IPS-15b (cell line): ENCODE data around the gene TRIM26.

ENCODE experiments used
- H3K27me3 ChIP-seq: one replicate; pipeline ENCODE4 v1.6.1; 2013; ENCODE audit warnings: low read length; ENCODE audit not compliant: control insufficient read depth, insufficient read depth
- H3K36me3 ChIP-seq: one replicate; pipeline ENCODE4 v1.6.1; 2013; ENCODE audit warnings: low read length; ENCODE audit not compliant: control insufficient read depth, insufficient read depth
- H3K4me1 ChIP-seq: one replicate; pipeline ENCODE4 v1.6.1; 2013; ENCODE audit warnings: mild to moderate bottlenecking, low read length; ENCODE audit not compliant: control insufficient read depth, insufficient read depth
- H3K4me3 ChIP-seq: one replicate; pipeline ENCODE4 v1.5.1; 2013; ENCODE audit warnings: low read depth, low read length
- H3K9ac ChIP-seq: one replicate; pipeline ENCODE4 v1.6.1; 2013; ENCODE audit warnings: low read depth, mild to moderate bottlenecking, low read length
- H3K9me3 ChIP-seq: one replicate; pipeline ENCODE4 v1.6.1; 2013; ENCODE audit warnings: mild to moderate bottlenecking, low read length; ENCODE audit not compliant: control insufficient read depth, insufficient read depth

Gene TRIM26

GRCh38 chr6:30164714-30165113, 48.5 kb downstream of the TRIM26 start:
- no peaks in the 10 kb centered on the region for H3K9me3 ChIP-seq
- no peaks in the 10 kb centered on the region for H3K36me3 ChIP-seq
- no peak overlapping the region for H3K9ac ChIP-seq
- H3K4me3 ChIP-seq: no peak overlapping the region
- peaks cover under 1% of the 10 kb centered on the region for H3K4me1 ChIP-seq
- H3K27me3 ChIP-seq: peaks cover 20% of the 10 kb centered on the region

- Histone ChIP-seq H3K4me3 (no peak overlapping the region), H3K36me3 (no peaks in the 10 kb centered on the region), H3K9me3 (no peaks in the 10 kb centered on the region), H3K4me1 (no peaks in the 10 kb centered on the region), H3K9ac (no peak overlapping the region), H3K27me3 (peaks cover 21% of the 10 kb centered on the region)
Measured at GRCh38 chr6:30163918-30164654, 49.1 kb downstream of the TRIM26 start.

DNA sequence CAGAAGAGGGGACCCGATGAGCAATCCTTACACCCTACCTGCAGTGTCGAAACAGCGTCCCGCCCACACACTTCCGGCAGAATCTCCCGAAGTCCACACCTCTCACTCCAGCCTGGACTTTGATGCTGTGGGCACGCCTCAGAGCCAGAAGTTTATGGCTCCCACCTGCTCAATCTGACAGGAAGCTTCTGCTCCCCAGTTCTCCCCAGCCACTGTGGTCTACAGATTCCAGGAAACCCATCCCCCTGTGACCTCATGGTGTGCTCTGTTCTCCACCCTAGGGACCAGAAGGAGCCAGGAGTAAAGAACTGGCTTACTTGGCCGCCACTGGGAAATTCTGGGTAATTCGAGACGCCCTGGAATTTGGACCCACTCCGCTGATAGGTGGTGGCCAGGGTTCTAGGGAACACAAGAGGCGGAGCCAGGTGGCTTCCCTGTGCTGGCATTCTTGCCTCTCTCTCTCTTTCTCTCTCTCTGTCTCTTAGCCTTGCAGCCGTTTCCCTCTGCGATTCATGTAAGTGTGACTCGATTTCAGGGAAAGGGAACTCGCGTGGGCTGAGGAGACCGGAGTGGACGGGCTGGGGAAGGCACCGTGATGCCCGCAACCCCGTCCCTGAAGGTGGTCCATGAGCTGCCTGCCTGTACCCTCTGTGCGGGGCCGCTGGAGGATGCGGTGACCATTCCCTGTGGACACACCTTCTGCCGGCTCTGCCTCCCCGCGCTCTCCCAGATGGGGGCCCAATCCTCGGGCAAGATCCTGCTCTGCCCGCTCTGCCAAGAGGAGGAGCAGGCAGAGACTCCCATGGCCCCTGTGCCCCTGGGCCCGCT, 49.9 kb downstream of the TRIM26 start, which contains the start of gene TRIM15:
Gene TRIM15 (plus strand): TSS at position 457 of the 828 bp plus-strand sequence. CDS start 139 bp downstream, at position 596.
- no peaks in the 10 kb centered on the region for H3K4me1 ChIP-seq
- H3K36me3 ChIP-seq: no peaks in the 10 kb centered on the region
- no peak within 1 kb of the TSS for H3K9ac ChIP-seq
- no peaks in the 10 kb centered on the region for H3K9me3 ChIP-seq
- peak within 1 kb of the TSS; percentile 3 for H3K4me3 ChIP-seq
- peaks cover 27% of the 10 kb centered on the region for H3K27me3 ChIP-seq

GRCh38 chr6:30162265-30163089, 50.7 kb downstream of the TRIM26 start:
- no peaks in the 10 kb centered on the region for H3K4me1 ChIP-seq
- H3K9me3 ChIP-seq: no peaks in the 10 kb centered on the region
- H3K4me3 ChIP-seq: no peak overlapping the region
- H3K9ac ChIP-seq: no peak overlapping the region
- peaks cover 25% of the 10 kb centered on the region for H3K27me3 ChIP-seq
- H3K36me3 ChIP-seq: no peaks in the 10 kb centered on the region

DNA sequence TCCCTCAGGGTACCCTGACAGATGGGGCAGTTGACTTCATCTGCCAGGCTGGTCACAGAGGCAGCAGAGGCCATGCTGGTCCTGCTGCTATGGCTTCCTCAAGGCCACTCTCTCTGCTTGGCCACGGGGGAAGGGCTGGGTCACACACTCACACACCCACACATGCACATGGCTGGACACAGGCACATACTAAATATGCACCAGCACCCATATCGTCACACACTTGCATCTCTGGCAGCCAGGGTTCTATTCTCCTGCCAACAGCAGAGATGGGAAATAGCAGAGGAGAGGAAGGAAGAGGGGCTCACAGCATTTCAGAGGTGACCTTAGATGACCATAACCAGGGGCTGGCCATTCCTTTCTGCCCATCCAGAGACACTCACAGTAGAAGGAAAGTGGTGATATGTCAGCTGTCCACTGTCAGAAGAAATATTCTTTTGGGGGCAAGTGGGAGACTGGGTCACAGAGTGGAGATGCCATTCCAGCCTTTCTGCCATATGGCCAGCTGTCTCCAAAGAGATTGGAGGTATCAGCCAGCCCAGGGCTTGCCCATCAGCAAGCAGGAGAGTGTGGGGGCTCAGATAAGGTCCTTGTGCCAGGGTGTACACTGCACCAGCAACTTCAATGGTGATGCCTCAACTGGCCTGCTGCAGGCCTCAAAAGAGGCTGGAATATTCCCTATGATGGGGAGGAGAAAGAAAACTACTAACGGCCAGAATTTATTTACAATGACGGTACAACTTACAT, 52.2 kb downstream of the TRIM26 start, which contains the start of gene TRIM10:
Gene TRIM10 (minus strand): TSS at position 427 of the 747 bp plus-strand sequence. CDS start 353 bp downstream, at position 74.
- Histone ChIP-seq H3K4me3 (no peak within 1 kb of the TSS), H3K4me1 (no peaks in the 10 kb centered on the region), H3K9me3 (no peaks in the 10 kb centered on the region), H3K9ac (no peak within 1 kb of the TSS), H3K36me3 (no peaks in the 10 kb centered on the region), H3K27me3 (peaks cover 16% of the 10 kb centered on the region)

DNA sequence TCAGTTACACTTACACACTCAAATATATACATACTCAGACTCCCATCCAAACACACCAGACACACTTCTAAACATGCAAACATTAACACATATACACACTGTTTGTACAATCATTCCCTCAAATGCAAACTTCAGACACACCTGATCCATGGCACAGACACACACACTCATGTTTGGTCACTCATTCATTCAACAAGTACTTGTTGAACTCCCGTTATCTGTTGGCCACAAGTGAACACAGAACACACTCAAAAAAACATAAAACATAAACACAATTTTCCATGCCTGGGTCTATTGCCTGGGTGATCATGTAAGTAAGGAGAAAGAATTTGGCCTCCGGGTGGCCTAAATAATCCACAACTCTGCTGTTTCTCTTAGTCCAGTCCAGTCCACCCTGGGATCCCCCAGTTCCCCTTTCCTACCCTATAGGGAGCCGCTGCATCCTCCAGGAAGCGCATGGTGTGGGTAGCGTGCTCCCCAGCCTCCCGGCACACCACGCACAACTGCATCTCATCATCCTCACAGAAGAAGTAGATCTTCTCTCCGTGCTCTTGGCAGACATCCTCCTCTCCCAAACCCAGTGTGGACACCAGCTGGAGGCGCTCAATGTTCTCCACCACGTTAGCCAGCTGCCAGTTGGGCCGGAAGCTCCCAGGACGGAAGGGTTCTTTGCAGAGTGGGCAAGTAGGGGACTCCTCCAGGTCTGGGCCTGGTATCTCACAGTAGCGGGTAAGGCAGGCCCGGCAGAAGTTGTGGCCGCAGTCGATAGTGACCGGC, 53.0 kb downstream of the TRIM26 start:
- Histone ChIP-seq H3K4me3 (no peak overlapping the region), H3K27me3 (peaks cover 16% of the 10 kb centered on the region), H3K4me1 (no peaks in the 10 kb centered on the region), H3K9ac (no peak overlapping the region), H3K9me3 (no peaks in the 10 kb centered on the region), H3K36me3 (no peaks in the 10 kb centered on the region)

- Histone ChIP-seq H3K4me1 (no peaks in the 10 kb centered on the region), H3K4me3 (no peak overlapping the region), H3K36me3 (no peaks in the 10 kb centered on the region), H3K9ac (no peak overlapping the region), H3K9me3 (no peaks in the 10 kb centered on the region), H3K27me3 (peaks cover 10% of the 10 kb centered on the region)
Measured at GRCh38 chr6:30158475-30159040, 54.6 kb downstream of the TRIM26 start.

DNA sequence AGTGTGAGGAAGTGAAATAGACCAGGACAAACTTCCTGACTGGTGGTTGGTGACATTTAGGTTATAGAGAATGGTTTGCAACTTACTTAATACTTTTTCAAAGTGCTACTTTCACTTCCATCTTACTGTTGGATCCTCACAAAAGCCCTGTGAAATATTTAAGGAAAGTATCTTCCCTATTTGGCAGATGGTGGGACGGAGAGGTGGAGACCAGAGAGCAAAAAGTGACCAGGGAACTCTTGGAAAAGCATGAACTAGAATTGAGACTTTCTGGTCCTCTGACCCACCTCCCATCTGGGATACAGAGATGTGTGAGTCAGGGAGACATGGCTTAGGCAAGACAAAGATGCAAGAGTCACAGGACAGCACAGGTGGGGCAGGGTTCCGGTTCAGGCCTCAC, 55.2 kb downstream of the TRIM26 start:
- Histone ChIP-seq H3K4me1 (no peaks in the 10 kb centered on the region), H3K27me3 (peaks cover 10% of the 10 kb centered on the region), H3K36me3 (no peaks in the 10 kb centered on the region), H3K4me3 (no peak overlapping the region), H3K9ac (no peak overlapping the region), H3K9me3 (no peaks in the 10 kb centered on the region)

DNA sequence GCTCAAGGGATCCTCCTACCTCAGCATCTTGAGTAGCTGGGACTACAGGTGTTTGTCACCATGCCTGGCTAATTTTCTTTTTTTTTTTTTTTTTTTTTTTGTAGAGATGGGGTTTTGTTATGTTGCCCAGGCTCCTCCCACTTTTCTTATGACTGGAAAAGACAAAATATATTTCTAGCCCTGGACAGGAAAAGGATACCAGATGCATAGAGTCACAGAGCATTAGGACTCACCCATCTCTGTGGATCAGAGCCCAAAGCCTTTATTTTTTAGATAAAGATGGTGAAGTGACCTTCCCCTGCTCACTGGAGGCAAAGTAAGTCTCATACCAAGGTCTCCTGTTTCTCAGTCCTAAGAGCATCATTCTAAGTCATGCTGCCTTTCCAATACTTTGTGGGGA, 55.6 kb downstream of the TRIM26 start:
- H3K9ac ChIP-seq: no peak overlapping the region
- H3K4me3 ChIP-seq: no peak overlapping the region
- no peaks in the 10 kb centered on the region for H3K36me3 ChIP-seq
- peaks cover 10% of the 10 kb centered on the region for H3K27me3 ChIP-seq
- no peaks in the 10 kb centered on the region for H3K4me1 ChIP-seq
- H3K9me3 ChIP-seq: no peaks in the 10 kb centered on the region

DNA sequence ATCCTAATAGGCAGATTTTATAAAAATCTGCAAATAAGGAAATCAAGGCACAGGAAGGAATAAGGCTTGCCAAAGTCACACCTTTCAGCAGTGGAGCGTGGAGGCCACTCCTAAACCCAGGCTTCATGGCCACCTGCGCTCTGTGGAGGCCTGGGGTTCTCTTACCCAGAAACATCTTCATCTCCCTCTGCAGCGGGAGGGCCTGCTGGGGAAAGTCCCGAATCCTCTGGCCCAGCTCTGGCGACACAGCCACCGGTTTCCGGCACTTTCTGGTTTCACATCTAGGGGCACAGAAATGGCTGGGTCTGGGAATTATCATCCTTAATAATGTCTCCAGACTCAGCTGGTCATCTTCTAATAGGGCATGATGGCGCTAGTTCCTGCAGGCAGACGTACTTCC, 56.4 kb downstream of the TRIM26 start:
- Histone ChIP-seq H3K4me1 (no peaks in the 10 kb centered on the region), H3K27me3 (peaks cover 10% of the 10 kb centered on the region), H3K9me3 (no peaks in the 10 kb centered on the region), H3K4me3 (no peak overlapping the region), H3K9ac (no peak overlapping the region), H3K36me3 (no peaks in the 10 kb centered on the region)
